H1 (cell line): ENCODE data around the gene SCRG1. TPM values are rescaled to one million over a fixed set of nuclear protein-coding genes. Genes with fewer than 3 reads are reported as not detected.

Experiments
- GABPA ChIP-seq: IDR thresholded peaks from 2 replicates; pipeline ENCODE4 v1.6.1; 2011; ENCODE audit warnings: mild to moderate bottlenecking, low read length, moderate library complexity, borderline replicate concordance; ENCODE audit not compliant: insufficient read depth
- SP2 ChIP-seq: IDR thresholded peaks from 2 replicates; pipeline ENCODE4 v1.6.1; 2012; ENCODE audit warnings: mild to moderate bottlenecking, low read length, inconsistent platforms
- polyA plus RNA-seq, 7 experiments: library from polyadenylated mRNA; depleted of rRNA in 3 of 7; stranded (reverse) in 5 of 7; unstranded in 2 of 7; fragments of >200 nt in 5 of 7; fragments of 200-250 nt in 2 of 7; gene quantifications; 1 replicate in 5 of 7; 2 replicates in 1 of 7; 4 replicates in 1 of 7; pipeline versions ENCODE4 v1.2.1 to v1.2.3, GENCODE V29; 2011 to 2013; ENCODE audit warnings: missing spikeins in 2 of 7, mixed read lengths in 2 of 7
- total RNA-seq: library from RNA; stranded (reverse); fragmentation: NEBNext Ultra II Directional; extraction: Animal tissue kit (Norgen Biotek cat#: 25700); gene quantifications from 2 replicates; pipeline ENCODE4 v1.2.1, GENCODE V29; 2021
- TF ChIP-seq, protein P1 (sequence below): IDR thresholded peaks from 2 replicates; pipeline ENCODE4 v1.6.1; 2011; ENCODE audit warnings: low read length, improper control_type of control experiment

Gene SCRG1
- total and polyA plus RNA-seq, 2 of the 8 experiments (the other 6 are each of a cell fraction or from before 2014, with no cell fraction given) = not detected

DNA sequence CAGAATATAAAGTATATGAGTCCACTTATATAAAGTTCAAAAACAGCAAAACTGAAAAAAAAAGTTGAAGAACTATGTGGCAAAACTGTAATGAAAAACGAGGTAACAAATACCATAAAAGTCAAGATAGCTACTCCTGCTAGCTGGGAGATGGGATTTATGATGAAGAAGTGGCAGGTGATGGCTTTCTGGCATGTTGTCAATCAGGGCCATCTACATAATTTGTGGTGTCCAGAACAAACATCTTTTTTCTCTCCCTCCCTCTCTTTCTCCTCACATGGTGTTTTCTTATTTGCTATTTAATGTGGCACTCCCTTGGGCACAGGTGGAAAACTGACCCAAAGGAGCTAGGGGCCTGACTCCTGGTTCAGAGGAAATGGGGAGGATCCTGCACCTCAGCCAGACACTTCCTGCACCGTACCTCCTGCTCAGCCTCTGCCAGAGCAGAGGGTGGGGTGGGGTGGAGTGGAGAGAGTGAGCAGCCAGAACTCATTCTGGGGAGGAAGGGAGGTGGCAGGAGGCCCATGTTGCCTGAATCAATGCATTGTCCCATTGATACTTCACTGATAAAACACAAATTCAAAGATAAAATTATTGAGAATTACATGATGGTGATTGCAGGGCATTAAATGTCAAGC is 33.4 kb downstream of the SCRG1 start (continued):
- TF ChIP-seq SP2 (no peak), GABPA (no peak)
- TF ChIP-seq, protein P1, sequence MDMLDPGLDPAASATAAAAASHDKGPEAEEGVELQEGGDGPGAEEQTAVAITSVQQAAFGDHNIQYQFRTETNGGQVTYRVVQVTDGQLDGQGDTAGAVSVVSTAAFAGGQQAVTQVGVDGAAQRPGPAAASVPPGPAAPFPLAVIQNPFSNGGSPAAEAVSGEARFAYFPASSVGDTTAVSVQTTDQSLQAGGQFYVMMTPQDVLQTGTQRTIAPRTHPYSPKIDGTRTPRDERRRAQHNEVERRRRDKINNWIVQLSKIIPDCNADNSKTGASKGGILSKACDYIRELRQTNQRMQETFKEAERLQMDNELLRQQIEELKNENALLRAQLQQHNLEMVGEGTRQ = no peak
- TF ChIP-seq, all 59 proteins: peak for 0
